C4-2B (cell line): ENCODE results near the gene EWSR1.
"Not testable (repeated sequence)": the region's sequence is repeated elsewhere in the genome, so short reads cannot be mapped to it uniquely, and the experiment has no call there.

Experiments
- H3K27ac ChIP-seq: fragments of 450-650 bp; 2 replicates; pipeline ENCODE4 v1.5.1; 2017
- ZFX ChIP-seq: fragments of 450-650 bp; IDR thresholded peaks from 2 replicates; pipeline ENCODE4 v1.6.1; 2017
- TF ChIP-seq, protein P1 (sequence below): fragments of 450-650 bp; conservative IDR thresholded peaks from 2 replicates; pipeline ENCODE4 v1.5.1; 2017; ENCODE audit warnings: mild to moderate bottlenecking

Gene EWSR1

GRCh38 chr22:29226351-29226981, 41.6 kb upstream of the EWSR1 start:
- TF ChIP-seq, protein P1, sequence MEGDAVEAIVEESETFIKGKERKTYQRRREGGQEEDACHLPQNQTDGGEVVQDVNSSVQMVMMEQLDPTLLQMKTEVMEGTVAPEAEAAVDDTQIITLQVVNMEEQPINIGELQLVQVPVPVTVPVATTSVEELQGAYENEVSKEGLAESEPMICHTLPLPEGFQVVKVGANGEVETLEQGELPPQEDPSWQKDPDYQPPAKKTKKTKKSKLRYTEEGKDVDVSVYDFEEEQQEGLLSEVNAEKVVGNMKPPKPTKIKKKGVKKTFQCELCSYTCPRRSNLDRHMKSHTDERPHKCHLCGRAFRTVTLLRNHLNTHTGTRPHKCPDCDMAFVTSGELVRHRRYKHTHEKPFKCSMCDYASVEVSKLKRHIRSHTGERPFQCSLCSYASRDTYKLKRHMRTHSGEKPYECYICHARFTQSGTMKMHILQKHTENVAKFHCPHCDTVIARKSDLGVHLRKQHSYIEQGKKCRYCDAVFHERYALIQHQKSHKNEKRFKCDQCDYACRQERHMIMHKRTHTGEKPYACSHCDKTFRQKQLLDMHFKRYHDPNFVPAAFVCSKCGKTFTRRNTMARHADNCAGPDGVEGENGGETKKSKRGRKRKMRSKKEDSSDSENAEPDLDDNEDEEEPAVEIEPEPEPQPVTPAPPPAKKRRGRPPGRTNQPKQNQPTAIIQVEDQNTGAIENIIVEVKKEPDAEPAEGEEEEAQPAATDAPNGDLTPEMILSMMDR, result no peak
- no peak for TF ChIP-seq ZFX
- no peak overlapping the region for H3K27ac ChIP-seq

DNA sequence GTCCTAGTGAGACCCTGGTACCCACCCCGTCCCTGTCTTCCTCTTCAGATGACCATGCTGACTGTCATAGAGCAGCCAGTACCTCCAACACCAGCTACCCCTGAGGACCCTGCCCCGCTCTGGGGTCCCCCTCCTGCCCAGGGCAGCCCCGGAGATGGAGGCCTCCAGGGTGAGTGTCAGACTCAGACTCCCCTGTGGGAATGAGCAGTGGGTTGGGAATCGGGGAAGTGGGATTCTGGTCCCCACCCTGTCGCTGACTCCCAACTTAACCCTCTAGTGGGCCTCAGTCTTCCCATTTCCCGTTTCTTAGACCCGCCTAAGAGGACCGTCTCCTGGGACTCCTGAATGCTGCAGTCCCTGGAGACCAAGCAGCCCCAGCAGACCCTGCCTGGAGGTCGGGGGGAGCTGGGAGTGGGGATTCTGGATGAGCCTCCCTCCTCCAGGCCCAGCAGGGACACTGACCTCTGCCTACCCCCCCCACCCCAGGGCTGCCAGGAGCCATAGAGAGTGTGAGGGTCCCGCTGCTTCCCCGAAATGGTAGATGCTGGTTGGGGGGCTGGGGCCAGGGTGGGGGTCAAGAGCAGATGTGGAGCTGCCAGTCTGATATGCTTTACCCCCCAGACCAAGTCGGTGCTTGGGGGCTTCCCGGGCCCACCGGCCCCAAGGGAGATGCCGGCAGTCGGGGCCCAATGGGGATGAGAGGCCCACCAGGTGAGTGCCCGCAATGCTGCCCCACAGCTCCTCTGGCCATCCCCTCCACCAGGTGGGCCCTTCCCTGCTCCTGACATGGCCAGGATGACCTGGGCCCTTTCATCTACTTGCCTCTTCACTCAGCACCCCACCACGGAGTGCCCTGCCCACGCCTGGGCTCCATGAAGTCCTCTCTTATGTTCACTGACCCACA, 36.8 kb upstream of the EWSR1 start:
- TF ChIP-seq, protein P1, result no peak
- no peak for TF ChIP-seq ZFX
- no peak overlapping the region for H3K27ac ChIP-seq

GRCh38 chr22:29231971-29232959, 35.8 kb upstream of the EWSR1 start:
- no peak overlapping the region for H3K27ac ChIP-seq
- TF ChIP-seq, protein P1, result no peak
- no peak for TF ChIP-seq ZFX

DNA sequence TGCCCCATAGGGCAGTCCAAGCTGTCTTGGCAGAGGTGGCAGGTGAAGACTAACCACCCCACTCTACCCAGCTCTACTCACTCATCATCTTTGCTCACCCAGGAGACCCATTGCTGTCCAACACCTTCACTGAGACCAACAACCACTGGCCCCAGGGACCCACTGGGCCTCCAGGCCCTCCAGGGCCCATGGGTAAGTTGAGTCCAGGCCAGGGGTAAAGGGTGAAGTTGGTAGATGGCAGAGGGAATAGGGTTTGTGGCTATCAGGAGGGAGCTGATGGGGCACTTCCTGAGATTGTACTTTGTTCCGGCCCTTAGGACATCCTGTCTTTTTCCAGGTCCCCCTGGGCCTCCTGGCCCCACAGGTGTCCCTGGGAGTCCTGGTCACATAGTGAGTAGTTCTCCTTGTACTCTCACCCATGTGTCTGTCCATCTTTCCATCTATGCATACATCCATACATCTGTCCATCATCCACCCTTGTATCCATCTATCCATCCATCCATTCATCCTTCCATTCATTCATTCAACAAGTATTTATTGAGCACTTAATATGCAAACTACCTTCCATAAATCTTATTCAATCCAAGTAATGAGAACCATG, 34.7 kb upstream of the EWSR1 start:
- no peak overlapping the region for H3K27ac ChIP-seq
- TF ChIP-seq, protein P1, result no peak
- TF ChIP-seq ZFX, result no peak

- H3K27ac ChIP-seq, result not testable (repeated sequence)
Observed at GRCh38 chr22:29240481-29240880, 27.6 kb upstream of the EWSR1 start.

- TF ChIP-seq ZFX, result no peak
- TF ChIP-seq, protein P1, result no peak
- no peak overlapping the region for H3K27ac ChIP-seq
Observed at GRCh38 chr22:29243874-29244446, 24.1 kb upstream of the EWSR1 start.
